Measurements from ENCODE around the gene ST6GALNAC4. TPM values are rescaled to one million over a fixed set of nuclear protein-coding genes. Genes with fewer than 3 reads are reported as not detected.

The ST6GALNAC4 gene
- total and polyA plus RNA-seq, 10 of the 15 experiments (the other 5 are each of a cell fraction or from before 2014, with no cell fraction given): 4.2 to 63.2 (median 35.2) TPM

- TF ChIP-seq ZBTB11 (CRISPR knock-in tag; IDR thresholded peaks at IDR 0.05) (no peak), KLF5 (IDR thresholded peaks at IDR 0.05; ENCODE audit: partially characterized antibody) (no peak), NKRF (conservative IDR thresholded peaks at IDR 0.05) (peak; percentile 50; the same call in 1 of the 2 replicates), NR2F1 (conservative IDR thresholded peaks at IDR 0.05) (0 out of 2 replicates have a peak, but pooled peaks have one; percentile 15), MLLT1 (IDR thresholded peaks at IDR 0.05) (peak; percentile 23; the same call in 1 of the 2 replicates), POLR2AphosphoS5 (IDR thresholded peaks at IDR 0.05; ENCODE audit: low read length) (peak; percentile 37; the same call in 1 of the 2 replicates), ZBTB4 (CRISPR knock-in tag; IDR thresholded peaks at IDR 0.05) (no peak), CREB1 (IDR thresholded peaks at IDR 0.05; ENCODE audit: low read depth) (peak; percentile 17; the same call in 1 of the 2 replicates), IKZF1 (conservative IDR thresholded peaks at IDR 0.05) (peak; percentile 47), ATF2 (IDR thresholded peaks at IDR 0.05; ENCODE audit: low read length) (no peak), SUPT20H (IDR thresholded peaks at IDR 0.05; ENCODE audit: borderline replicate concordance, control insufficient read depth, low read depth, low read length) (no peak), NRF1 (conservative IDR thresholded peaks at IDR 0.05; ENCODE audit: low read depth, low read length) (peak; percentile 39)
Observed at GRCh38 chr9:127916720-127917581, at the start of gene ST6GALNAC4 (continued).
